GM21381 (cell line): Measurements from ENCODE around the gene ALAD.
"Not testable (repeated sequence)": the region's sequence is repeated elsewhere in the genome, so short reads cannot be mapped to it uniquely, and the experiment has no call there.

Experiments
- ATAC-seq: cut with Tn5 transposase; IDR thresholded peaks from one replicate; pipeline ENCODE4 v1.9.1; 2021; ENCODE audit warnings: mild to moderate bottlenecking, moderate library complexity; ENCODE audit not compliant: unreplicated experiment

Gene ALAD

GRCh38 chr9:113401027-113401792 is at the start of gene ALAD:
Gene ALAD (minus strand): TSS chr9:113401284. CDS start chr9:113393559, 7,725 bp downstream.
- peak; percentile 98 for ATAC-seq

GRCh38 chr9:113449376-113449775 is 48.3 kb upstream of the ALAD start:
- no peak for ATAC-seq

GRCh38 chr9:113446323-113446740 is 45.2 kb upstream of the ALAD start:
- no peak for ATAC-seq

- no peak for ATAC-seq
Observed at GRCh38 chr9:113444736-113445135, 43.7 kb upstream of the ALAD start.

- not testable (repeated sequence) for ATAC-seq
Observed at GRCh38 chr9:113437716-113438115, 36.6 kb upstream of the ALAD start.

- no peak for ATAC-seq
Observed at GRCh38 chr9:113436728-113437515, 35.8 kb upstream of the ALAD start.

- ATAC-seq = no peak
Observed at GRCh38 chr9:113431191-113431590, 30.1 kb upstream of the ALAD start.

GRCh38 chr9:113428062-113428615 is 27.1 kb upstream of the ALAD start:
- ATAC-seq = no peak

GRCh38 chr9:113427629-113428028 is 26.5 kb upstream of the ALAD start:
- no peak for ATAC-seq

GRCh38 chr9:113426701-113427100 is 25.6 kb upstream of the ALAD start:
- ATAC-seq = no peak

GRCh38 chr9:113425072-113425471 is 24.0 kb upstream of the ALAD start:
- ATAC-seq = no peak

GRCh38 chr9:113421726-113422125 is 20.6 kb upstream of the ALAD start:
- no peak for ATAC-seq

GRCh38 chr9:113417370-113417769 is 16.3 kb upstream of the ALAD start:
- no peak for ATAC-seq

- ATAC-seq = peak; percentile 98
Observed at GRCh38 chr9:113416149-113416721, 15.2 kb upstream of the ALAD start.

GRCh38 chr9:113410207-113410864 is 9.3 kb upstream of the ALAD start, which contains the start of the genes C9orf43 and POLE3:
Gene C9orf43 (plus strand): TSS chr9:113410747. CDS start chr9:113413494, 2,747 bp downstream.
Gene POLE3 (minus strand): TSS chr9:113410675. CDS start chr9:113410293, 382 bp downstream.
- ATAC-seq = peak; percentile 89

GRCh38 chr9:113409883-113410206 is 8.8 kb upstream of the ALAD start:
- peak; percentile 5 for ATAC-seq

GRCh38 chr9:113409481-113409880 is 8.4 kb upstream of the ALAD start:
- no peak for ATAC-seq

GRCh38 chr9:113406873-113407511 is 5.9 kb upstream of the ALAD start:
- not testable (repeated sequence) for ATAC-seq

- not testable (repeated sequence) for ATAC-seq
Observed at GRCh38 chr9:113406353-113406752, 5.3 kb upstream of the ALAD start.

- ATAC-seq = no peak
Observed at GRCh38 chr9:113403646-113404045, 2.6 kb upstream of the ALAD start.
